Type B pancreatic cell (in vitro differentiated cells): Measurements from ENCODE around the gene ATG9B. TPM values are rescaled to one million over a fixed set of nuclear protein-coding genes. Genes with fewer than 3 reads are reported as not detected.

Source experiments
- DNase-seq: peaks from one replicate; pipeline ENCODE4 v3.0.0; 2021; ENCODE audit warnings: mixed read lengths; ENCODE audit not compliant: unreplicated experiment; ENCODE audit errors: extremely low spot score
- H3K27ac Mint-ChIP-seq: 2 replicates; pipeline ENCODE4 v1.8.0; 2021; ENCODE audit warnings: mild to moderate bottlenecking, mixed read lengths
- H3K27me3 Mint-ChIP-seq: 2 replicates; pipeline ENCODE4 v1.8.0; 2021; ENCODE audit warnings: mixed read lengths
- H3K36me3 Mint-ChIP-seq: 2 replicates; pipeline ENCODE4 v1.8.0; 2021; ENCODE audit warnings: mixed read lengths
- H3K4me1 Mint-ChIP-seq: one replicate; pipeline ENCODE4 v1.8.0; 2021; ENCODE audit warnings: mixed read lengths; ENCODE audit not compliant: unreplicated experiment
- H3K4me3 Mint-ChIP-seq: 2 replicates; pipeline ENCODE4 v1.8.0; 2021; ENCODE audit warnings: mild to moderate bottlenecking, mixed read lengths
- H3K9me3 Mint-ChIP-seq: 2 replicates; pipeline ENCODE4 v1.8.0; 2021; ENCODE audit warnings: mixed read lengths
- long read RNA-seq: library from polyadenylated mRNA; unstranded; transcript quantifications from one replicate; pipeline ENCODE4 v2.0.0, GENCODE V29; 2020
- total RNA-seq: library from RNA; stranded (reverse); gene quantifications from 2 replicates; pipeline ENCODE4 v1.2.1, GENCODE V29; 2021; ENCODE audit warnings: low replicate concordance
- TF ChIP-seq, protein P1 (sequence below): fragments of 200-600 bp; sonication (generic); conservative IDR thresholded peaks from 2 replicates; pipeline ENCODE4 v1.5.0; 2021; ENCODE audit warnings: antibody characterized with exemption, mild to moderate bottlenecking

ATG9B gene
- total RNA-seq = 33.8 and 53.2 TPM in 2 replicates
- long read RNA-seq, partial matches to known transcripts = 1 of 2 reads
- long read RNA-seq, other reads (novel, unspliced or antisense) = 1 of 2 reads

- H3K27me3 Mint-ChIP-seq = peaks cover 54% of the 10 kb centered on the region
- peaks cover 23% of the 10 kb centered on the region for H3K4me1 Mint-ChIP-seq
- DNase-seq = no peak
Observed at GRCh38 chr7:151024435-151025056, at the start of gene ATG9B. Gene ATG9B, minus strand, starts transcription at chr7:151024494. Its CDS starts 71 bp downstream, at chr7:151024423.

DNA sequence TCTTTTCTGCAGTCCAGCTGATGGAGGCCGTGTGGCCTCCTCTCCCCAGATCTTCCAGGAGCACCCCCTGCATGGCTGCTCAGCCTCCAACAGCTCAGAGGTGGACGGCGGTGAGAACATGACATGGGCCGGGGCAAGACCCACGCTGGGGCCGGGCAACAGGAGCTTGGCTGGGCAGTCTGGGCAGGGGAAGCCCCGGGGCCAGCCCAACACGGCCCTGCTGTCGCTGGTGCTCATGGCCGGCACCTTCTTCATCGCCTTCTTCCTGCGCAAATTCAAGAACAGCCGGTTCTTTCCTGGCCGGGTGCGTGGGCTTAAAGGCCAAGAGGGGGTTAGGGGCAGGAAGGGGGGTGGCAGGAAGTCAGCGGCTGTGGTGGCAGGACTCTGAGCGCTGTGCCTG is 49.7 kb upstream of the ATG9B start:
- TF ChIP-seq, protein P1, sequence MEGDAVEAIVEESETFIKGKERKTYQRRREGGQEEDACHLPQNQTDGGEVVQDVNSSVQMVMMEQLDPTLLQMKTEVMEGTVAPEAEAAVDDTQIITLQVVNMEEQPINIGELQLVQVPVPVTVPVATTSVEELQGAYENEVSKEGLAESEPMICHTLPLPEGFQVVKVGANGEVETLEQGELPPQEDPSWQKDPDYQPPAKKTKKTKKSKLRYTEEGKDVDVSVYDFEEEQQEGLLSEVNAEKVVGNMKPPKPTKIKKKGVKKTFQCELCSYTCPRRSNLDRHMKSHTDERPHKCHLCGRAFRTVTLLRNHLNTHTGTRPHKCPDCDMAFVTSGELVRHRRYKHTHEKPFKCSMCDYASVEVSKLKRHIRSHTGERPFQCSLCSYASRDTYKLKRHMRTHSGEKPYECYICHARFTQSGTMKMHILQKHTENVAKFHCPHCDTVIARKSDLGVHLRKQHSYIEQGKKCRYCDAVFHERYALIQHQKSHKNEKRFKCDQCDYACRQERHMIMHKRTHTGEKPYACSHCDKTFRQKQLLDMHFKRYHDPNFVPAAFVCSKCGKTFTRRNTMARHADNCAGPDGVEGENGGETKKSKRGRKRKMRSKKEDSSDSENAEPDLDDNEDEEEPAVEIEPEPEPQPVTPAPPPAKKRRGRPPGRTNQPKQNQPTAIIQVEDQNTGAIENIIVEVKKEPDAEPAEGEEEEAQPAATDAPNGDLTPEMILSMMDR = no peak
- no peaks in the 10 kb centered on the region for H3K27me3 Mint-ChIP-seq
- peaks cover 3% of the 10 kb centered on the region for H3K36me3 Mint-ChIP-seq
- peaks cover 8% of the 10 kb centered on the region for H3K4me1 Mint-ChIP-seq
- H3K4me3 Mint-ChIP-seq = no peak overlapping the region
- no peak overlapping the region for H3K27ac Mint-ChIP-seq
- DNase-seq = no peak
- no peaks in the 10 kb centered on the region for H3K9me3 Mint-ChIP-seq

More at GRCh38 chr7:151024435-151025056, at the start of gene ATG9B:
- TF ChIP-seq, protein P1 = no peak
- Mint-ChIP-seq H3K4me3 (peak within 1 kb of the TSS; percentile 79), H3K36me3 (no peaks in the 10 kb centered on the region), H3K9me3 (no peaks in the 10 kb centered on the region), H3K27ac (peak within 1 kb of the TSS; percentile 100)

DNA sequence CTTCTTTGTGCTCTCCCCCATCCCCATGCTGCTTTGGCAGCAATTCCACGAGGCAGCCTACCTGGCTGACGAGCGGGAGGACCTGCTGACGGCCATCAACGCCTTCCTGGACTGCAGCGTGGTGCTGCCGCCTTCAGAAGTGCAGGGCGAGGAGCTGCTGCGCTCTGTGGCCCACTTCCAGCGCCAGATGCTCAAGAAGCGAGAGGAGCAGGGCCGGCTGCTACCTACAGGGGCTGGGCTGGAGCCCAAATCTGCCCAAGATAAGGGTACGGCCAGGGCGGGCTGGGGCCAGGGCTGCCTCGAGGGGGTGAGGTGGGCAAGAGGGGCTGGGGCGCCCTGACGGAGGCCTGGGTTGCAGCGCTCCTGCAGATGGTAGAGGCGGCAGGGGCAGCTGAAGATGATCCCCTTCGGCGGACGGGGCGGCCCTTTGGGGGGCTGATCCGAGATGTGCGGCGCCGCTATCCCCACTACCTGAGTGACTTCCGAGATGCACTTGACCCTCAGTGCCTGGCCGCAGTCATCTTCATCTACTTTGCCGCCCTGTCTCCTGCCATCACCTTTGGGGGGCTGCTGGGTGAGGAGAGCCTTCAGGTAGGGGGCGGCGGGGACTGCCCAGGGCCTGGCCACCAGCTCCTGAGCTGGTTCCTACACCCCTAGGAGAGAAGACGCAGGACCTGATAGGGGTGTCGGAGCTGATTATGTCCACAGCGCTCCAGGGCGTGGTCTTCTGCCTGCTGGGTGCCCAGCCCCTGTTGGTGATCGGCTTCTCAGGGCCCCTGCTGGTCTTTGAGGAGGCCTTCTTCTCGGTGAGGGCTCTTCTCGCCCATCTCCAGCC is 47.0 kb upstream of the ATG9B start:
- H3K27me3 Mint-ChIP-seq = no peaks in the 10 kb centered on the region
- no peak overlapping the region for H3K27ac Mint-ChIP-seq
- H3K36me3 Mint-ChIP-seq = peaks cover 3% of the 10 kb centered on the region
- H3K4me1 Mint-ChIP-seq = no peaks in the 10 kb centered on the region
- no peak for DNase-seq
- no peaks in the 10 kb centered on the region for H3K9me3 Mint-ChIP-seq
- TF ChIP-seq, protein P1 = no peak
- H3K4me3 Mint-ChIP-seq = no peak overlapping the region

DNA sequence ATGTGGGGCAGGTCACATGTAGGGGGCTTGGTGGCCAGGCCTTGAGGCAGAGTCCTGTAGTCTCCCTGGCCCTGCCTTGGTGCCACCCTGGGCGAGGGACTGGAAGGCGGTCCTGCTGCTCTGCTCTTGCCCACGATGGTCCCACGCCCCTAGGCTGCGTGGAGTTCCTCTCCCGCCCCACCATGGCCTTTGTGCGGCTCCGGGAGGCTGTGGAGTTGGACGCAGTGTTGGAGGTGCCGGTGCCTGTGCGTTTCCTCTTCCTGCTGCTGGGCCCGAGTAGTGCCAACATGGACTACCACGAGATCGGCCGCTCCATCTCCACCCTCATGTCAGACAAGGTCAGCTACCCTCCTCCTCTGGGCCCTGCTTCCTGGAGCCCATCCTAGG is 46.3 kb upstream of the ATG9B start:
- H3K36me3 Mint-ChIP-seq = peaks cover 3% of the 10 kb centered on the region
- H3K9me3 Mint-ChIP-seq = no peaks in the 10 kb centered on the region
- TF ChIP-seq, protein P1 = no peak
- no peak for DNase-seq
- H3K27ac Mint-ChIP-seq = no peak overlapping the region
- no peaks in the 10 kb centered on the region for H3K4me1 Mint-ChIP-seq
- no peak overlapping the region for H3K4me3 Mint-ChIP-seq
- H3K27me3 Mint-ChIP-seq = no peaks in the 10 kb centered on the region

GRCh38 chr7:151069841-151070573 is 45.7 kb upstream of the ATG9B start:
- no peaks in the 10 kb centered on the region for H3K9me3 Mint-ChIP-seq
- peaks cover 3% of the 10 kb centered on the region for H3K36me3 Mint-ChIP-seq
- TF ChIP-seq, protein P1 = no peak
- no peak for DNase-seq
- H3K27me3 Mint-ChIP-seq = no peaks in the 10 kb centered on the region
- no peak overlapping the region for H3K27ac Mint-ChIP-seq
- no peak overlapping the region for H3K4me3 Mint-ChIP-seq
- no peaks in the 10 kb centered on the region for H3K4me1 Mint-ChIP-seq
